IPS DF 4.7 (cell line): Measurements from ENCODE around the gene GABARAPL1.
"Not testable (repeated sequence)": the region's sequence is repeated elsewhere in the genome, so short reads cannot be mapped to it uniquely, and the experiment has no call there.

ENCODE experiments used
- DNase-seq: peaks from one replicate; pipeline ENCODE4 v3.0.0-alpha.2; 2013; ENCODE audit warnings: low spot score; ENCODE audit errors: extremely low read depth

The GABARAPL1 gene

GRCh38 chr12:10212739-10213131 lies at the start of gene GABARAPL1:
GABARAPL1 (plus strand) TSS chr12:10212877; CDS start chr12:10213130, 253 bp downstream.
- no peak for DNase-seq

- no peak for DNase-seq
Observed at GRCh38 chr12:10163084-10163483, 49.6 kb upstream of the GABARAPL1 start.

- no peak for DNase-seq
Observed at GRCh38 chr12:10165421-10165820, 47.3 kb upstream of the GABARAPL1 start.

- no peak for DNase-seq
Observed at GRCh38 chr12:10167599-10167998, 45.1 kb upstream of the GABARAPL1 start.

- DNase-seq = no peak
Observed at GRCh38 chr12:10169104-10169503, 43.6 kb upstream of the GABARAPL1 start.

- no peak for DNase-seq
Observed at GRCh38 chr12:10170216-10170615, 42.5 kb upstream of the GABARAPL1 start.

- no peak for DNase-seq
Observed at GRCh38 chr12:10171973-10172728, 40.5 kb upstream of the GABARAPL1 start, which contains the start of gene OLR1. OLR1 (minus strand) TSS chr12:10172132; CDS start chr12:10172077, 55 bp downstream.

- DNase-seq = no peak
Observed at GRCh38 chr12:10174986-10175614, 37.6 kb upstream of the GABARAPL1 start.

- DNase-seq = no peak
Observed at GRCh38 chr12:10175846-10176636, 36.6 kb upstream of the GABARAPL1 start.

GRCh38 chr12:10178821-10179220 lies 33.9 kb upstream of the GABARAPL1 start, which contains the start of gene TMEM52B:
TMEM52B (plus strand) TSS chr12:10179032; CDS start chr12:10179575, 543 bp downstream.
- DNase-seq = no peak

GRCh38 chr12:10179776-10180181 lies 32.9 kb upstream of the GABARAPL1 start:
- no peak for DNase-seq

GRCh38 chr12:10182354-10183049 lies 30.2 kb upstream of the GABARAPL1 start:
- DNase-seq = no peak

- no peak for DNase-seq
Observed at GRCh38 chr12:10184261-10184843, 28.3 kb upstream of the GABARAPL1 start.

GRCh38 chr12:10186299-10186698 lies 26.4 kb upstream of the GABARAPL1 start:
- DNase-seq = no peak

- not testable (repeated sequence) for DNase-seq
Observed at GRCh38 chr12:10186958-10187357, 25.7 kb upstream of the GABARAPL1 start.

- no peak for DNase-seq
Observed at GRCh38 chr12:10189653-10190052, 23.0 kb upstream of the GABARAPL1 start.

- no peak for DNase-seq
Observed at GRCh38 chr12:10190558-10191388, 21.9 kb upstream of the GABARAPL1 start.

- DNase-seq = no peak
Observed at GRCh38 chr12:10191865-10192264, 20.8 kb upstream of the GABARAPL1 start.

- no peak for DNase-seq
Observed at GRCh38 chr12:10194160-10194670, 18.5 kb upstream of the GABARAPL1 start.

GRCh38 chr12:10196210-10196609 lies 16.5 kb upstream of the GABARAPL1 start:
- no peak for DNase-seq
